AG04449 (cell line): ENCODE measurements around the gene SEZ6.

Experiments used
- CTCF ChIA-PET: fragments of 350-600 bp; formaldehyde crosslinking; extraction: SDS; loops from one replicate; lab custom pipeline; 2021; ENCODE audit warnings: antibody characterized with exemption; lab: Yijun Ruan, JAX
- POLR2A ChIA-PET: fragments of 400-600, 350-600 bp; formaldehyde crosslinking; extraction: SDS; loops from one replicate; lab custom pipeline; 2020; ENCODE audit warnings: antibody characterized with exemption, inconsistent platforms; lab: Yijun Ruan, JAX
- DNase-seq: peaks from one replicate; pipeline ENCODE4 v3.0.0-alpha.2; 2010; ENCODE audit warnings: low read depth, low spot score
- H3K4me3 ChIP-seq: 2 replicates; pipeline ENCODE4 v1.5.1; 2011; ENCODE audit warnings: low read depth, mild to moderate bottlenecking, control low read depth, low read length
- CTCF ChIP-seq: IDR thresholded peaks from one replicate; pipeline ENCODE4 v1.5.1; 2011; ENCODE audit warnings: mild to moderate bottlenecking, moderate library complexity, low read length, control low read depth, inconsistent platforms; ENCODE audit not compliant: insufficient read depth; ENCODE audit errors: missing control alignments

Gene SEZ6

DNA sequence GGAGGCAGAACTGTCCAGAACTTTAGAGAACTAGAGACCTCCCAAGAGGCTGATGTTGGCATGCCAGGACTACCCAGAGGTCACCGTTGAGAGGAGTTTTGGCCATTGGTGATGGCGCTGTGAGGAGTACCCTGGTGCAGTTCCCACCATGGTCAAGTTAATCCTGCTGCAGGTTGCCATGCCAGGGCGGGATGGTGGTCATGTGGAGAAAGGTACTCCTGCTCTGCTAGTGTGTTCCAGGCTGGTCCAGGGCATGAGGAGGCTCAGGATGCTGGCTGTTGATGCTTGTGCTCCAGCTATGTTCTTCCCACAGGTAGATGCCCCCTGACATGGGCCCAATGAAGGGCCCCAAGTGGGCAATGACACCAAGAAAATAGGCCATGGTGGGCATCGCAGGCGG is 50.4 kb downstream of the SEZ6 start:
- CTCF ChIA-PET = interaction anchor here (3.0 to 19.7 kb wide), 5 partner anchors 8 to 228 kb away, joined by 16 to 1065 read pairs (median 132); partner anchors contain the start of genes NEK8 and TLCD1
- no peak for TF ChIP-seq CTCF
- DNase-seq = no peak
- POLR2A ChIA-PET = no interaction called here
- no peak overlapping the region for H3K4me3 ChIP-seq

- no peak for DNase-seq
- CTCF ChIA-PET = interaction anchor here (2.0 to 19.7 kb wide), 7 partner anchors 9 to 227 kb away, joined by 5 to 1065 read pairs (median 83); partner anchors contain the start of genes NEK8 and TLCD1
- no peak for TF ChIP-seq CTCF
- no peak overlapping the region for H3K4me3 ChIP-seq
- POLR2A ChIA-PET = no interaction called here
Measured at GRCh38 chr17:28954886-28955285, 50.9 kb downstream of the SEZ6 start.

- TF ChIP-seq CTCF = peak; percentile 83
- no peak for DNase-seq
- no peak overlapping the region for H3K4me3 ChIP-seq
- ChIA-PET CTCF (interaction anchor here (0.6 to 19.7 kb wide), 55 partner anchors 10 to 285 kb away, joined by 3 to 1065 read pairs (median 4); partner anchors contain the start of genes NEK8, RPL23A, SEZ6 and TLCD1), POLR2A (interaction anchor here (1.0 to 1.6 kb wide), 3 partner anchors 8 to 234 kb away, joined by 3 to 18 read pairs (median 4); partner anchors contain the start of genes RPL23A and TLCD1)
Measured at GRCh38 chr17:28953444-28954118, 52.3 kb downstream of the SEZ6 start.

- CTCF ChIA-PET = interaction anchor here (0.9 to 19.7 kb wide), 37 partner anchors 9 to 267 kb away, joined by 3 to 1065 read pairs (median 5); partner anchors contain the start of genes NEK8, RPL23A, SEZ6 and TLCD1
- peak; percentile 96 for DNase-seq
- POLR2A ChIA-PET = interaction anchor here (0.6 to 3.1 kb wide), 9 partner anchors 13 to 281 kb away, joined by 3 to 18 read pairs (median 5); partner anchors contain the start of genes NEK8, RPL23A and TLCD1
- H3K4me3 ChIP-seq = peak overlapping the region; percentile 76
- no peak for TF ChIP-seq CTCF
Measured at GRCh38 chr17:28951991-28952975, 53.5 kb downstream of the SEZ6 start.

DNA sequence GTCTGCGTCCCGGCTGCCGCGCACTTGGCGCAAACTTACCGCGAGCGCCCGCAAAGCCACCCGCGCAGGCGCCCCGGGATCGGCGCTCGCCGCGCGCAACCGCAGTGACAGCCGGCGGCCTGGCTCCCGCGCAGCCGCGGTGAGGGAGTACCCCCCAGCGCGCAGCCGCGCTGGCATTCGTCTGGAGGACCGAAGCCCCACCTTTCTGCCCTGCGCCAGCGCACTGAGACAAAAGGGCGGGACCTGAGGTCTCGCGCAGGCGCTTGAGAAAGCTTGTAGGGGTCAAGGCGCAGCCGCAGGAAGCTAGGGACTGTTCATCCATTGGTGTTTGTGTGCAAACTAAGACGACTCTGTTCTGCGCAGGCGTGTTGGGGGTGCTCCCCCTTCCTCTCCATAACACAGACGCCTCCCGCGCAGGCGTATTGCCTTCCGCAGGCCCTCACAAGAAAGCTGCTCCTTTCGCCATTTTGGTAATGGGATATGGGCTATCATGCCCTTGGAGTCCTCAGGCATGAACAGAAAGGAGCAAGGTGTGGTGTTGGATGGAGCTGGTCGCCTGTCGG is 54.3 kb downstream of the SEZ6 start, which contains the start of gene PHF12:
Gene PHF12, minus strand, starts transcription at position 91 of the 563 bp plus-strand sequence. CDS start 558 bp downstream, outside the sequence.
- TF ChIP-seq CTCF = no peak
- POLR2A ChIA-PET = interaction anchor here (0.6 to 3.1 kb wide), 8 partner anchors 14 to 282 kb away, joined by 3 to 14 read pairs (median 4); partner anchors contain the start of genes NEK8, RPL23A and TLCD1
- peak within 1 kb of the TSS; percentile 89 for H3K4me3 ChIP-seq
- peak; percentile 100 for DNase-seq
- CTCF ChIA-PET = interaction anchor here (0.9 to 19.7 kb wide), 9 partner anchors 12 to 268 kb away, joined by 3 to 1065 read pairs (median 16); partner anchors contain the start of genes NEK8 and TLCD1
